GM18526 (cell line): Measurements from ENCODE around the gene ARL15.

Experiments used
- POLR2A ChIP-seq: IDR thresholded peaks from 3 replicates; pipeline ENCODE4 v1.6.1; 2011; ENCODE audit not compliant: insufficient read length; ENCODE audit errors: extremely low read depth

ARL15 gene

DNA sequence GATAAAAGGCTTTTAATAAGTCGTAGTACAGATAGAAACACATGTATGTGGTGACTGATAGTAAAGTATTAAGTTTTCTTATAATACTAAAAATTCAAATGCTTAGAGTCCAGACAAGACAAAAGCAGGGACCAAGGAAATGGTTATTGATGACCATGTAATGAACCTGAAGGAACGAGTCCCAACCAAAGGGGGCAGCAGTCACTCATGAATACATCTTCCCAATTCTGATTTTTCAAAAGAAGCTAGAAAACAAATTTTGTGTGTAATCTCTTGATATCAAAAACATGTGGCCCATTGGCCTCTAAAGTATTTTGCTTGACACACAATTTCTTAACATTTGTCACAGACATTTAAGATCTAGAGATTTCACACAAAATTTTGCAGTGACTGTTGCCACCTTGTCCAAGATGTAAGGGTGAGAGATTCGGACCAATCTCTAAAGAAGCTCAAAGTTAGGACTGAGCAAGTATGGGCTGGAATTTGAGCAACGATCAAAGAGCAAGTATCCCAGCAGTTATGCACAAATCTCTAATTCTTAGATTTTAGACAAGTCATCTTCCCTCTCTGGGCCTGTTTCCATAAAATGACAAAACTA, 66.8 kb downstream of the ARL15 start:
- no peak for TF ChIP-seq POLR2A

DNA sequence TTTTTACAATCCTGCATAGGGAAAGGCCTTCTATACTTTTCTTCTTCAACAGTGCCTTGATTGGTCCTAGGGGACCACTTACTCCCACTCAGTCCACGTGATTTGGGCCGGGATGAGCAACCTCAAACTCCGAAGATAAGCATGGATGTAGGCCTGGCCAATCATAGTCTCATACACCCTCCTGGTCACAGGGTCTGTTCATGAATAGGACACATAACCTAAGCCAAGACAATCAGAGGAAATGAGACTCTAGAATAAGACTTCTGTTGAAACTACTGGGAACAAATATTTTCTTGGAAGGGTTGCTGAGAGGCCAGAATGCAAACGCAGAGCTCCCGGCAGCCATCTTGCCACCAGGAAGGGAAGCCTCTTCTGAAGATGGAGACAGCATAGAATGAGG, 68.1 kb downstream of the ARL15 start:
- TF ChIP-seq POLR2A, result no peak

DNA sequence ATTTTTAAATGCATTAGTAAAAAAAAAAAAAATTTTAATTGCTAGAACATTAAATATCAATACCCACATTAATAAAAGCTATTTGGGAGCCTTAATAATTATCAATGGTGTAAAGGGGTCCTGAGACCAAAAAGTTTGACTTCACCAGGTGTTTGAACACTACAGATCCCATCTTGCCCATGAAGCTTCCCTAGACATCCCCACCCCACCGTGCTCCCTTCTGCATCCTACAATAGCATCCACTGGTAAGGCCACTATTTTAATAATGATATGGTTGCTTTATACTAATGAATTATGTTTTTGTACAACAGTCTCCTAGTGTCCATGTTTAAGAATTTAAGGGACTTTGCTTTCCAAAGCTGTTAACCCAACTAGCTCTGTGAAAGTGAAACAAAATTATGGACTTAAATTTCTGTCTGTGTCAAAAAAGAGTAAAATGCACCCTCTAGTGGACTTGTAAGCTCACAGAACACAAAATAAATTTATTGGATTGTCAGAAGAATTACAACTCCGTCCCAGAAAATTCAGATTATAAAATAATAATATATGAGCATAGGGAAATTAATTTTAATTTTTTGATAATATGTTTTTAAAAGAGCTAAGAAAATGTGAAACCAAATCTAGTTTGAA, 76.0 kb downstream of the ARL15 start:
- TF ChIP-seq POLR2A, result no peak

DNA sequence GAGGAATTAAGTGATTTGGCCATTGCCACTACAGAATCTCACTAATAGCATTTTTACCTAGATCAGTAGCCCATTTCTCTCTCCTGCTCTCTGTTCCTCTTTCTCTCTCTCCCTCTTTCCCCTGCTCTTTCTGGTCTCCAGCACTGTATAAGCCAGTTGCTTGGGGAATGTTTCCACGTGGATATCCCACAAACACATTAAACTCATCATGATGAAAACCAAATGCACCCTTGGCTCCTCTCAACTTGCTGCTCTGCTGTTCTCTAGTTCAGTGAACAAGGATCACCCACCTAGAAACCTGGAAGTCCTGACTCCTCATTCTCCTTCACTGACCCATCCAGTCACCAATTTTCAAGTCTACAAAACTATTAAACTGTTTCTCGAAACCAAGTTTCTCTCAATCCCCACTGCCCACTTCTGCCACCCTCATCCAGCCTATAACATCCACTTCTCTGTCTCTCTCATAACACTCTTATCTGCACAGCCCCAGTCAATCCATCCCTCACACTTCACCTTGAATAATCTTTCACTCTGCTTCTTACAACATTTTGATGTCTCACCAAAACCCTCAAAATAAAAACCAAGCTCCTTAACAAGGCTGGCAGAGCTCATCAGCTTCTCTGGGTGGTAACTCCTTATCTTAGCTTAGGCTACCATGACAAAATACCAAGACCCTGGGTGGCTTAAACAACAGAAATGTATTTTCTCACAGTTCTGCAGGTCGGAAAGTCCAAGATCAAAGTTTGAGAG, 79.3 kb downstream of the ARL15 start:
- no peak for TF ChIP-seq POLR2A

DNA sequence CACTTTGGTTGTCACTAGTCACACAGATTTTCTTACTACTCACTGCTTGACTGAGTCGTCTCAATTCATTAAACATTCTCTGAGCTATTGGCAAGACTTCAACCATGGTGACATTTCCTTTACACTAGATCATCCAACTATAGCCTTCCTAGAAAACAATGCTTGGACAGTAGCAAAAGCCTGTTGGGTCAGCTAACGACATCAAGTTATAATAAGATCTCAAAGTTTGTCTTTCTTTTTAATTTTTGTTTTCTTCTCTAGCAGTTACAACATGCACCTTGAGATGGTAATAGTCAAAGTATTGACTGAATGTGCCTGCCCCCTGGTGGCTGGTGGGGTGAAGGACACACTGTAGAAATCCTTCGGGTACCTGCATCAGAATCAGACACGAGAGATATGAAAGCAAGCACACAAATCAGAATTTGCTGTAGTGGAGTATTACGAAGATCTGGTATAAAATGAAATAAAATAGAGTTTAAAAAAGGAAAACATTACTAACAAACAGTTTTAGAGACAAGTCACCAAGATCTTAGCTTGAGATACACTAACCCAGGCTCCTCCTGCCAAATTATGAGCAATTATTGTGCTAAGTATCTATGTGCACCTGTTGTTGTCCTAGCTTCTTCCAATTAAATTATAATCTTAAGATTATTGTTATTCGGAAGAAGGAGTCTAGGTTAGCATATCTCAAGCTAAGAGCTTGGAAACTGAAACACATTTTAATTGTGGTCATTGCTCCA, 81.2 kb downstream of the ARL15 start:
- TF ChIP-seq POLR2A, result no peak

- TF ChIP-seq POLR2A, result no peak
Observed at GRCh38 chr5:54227759-54228158, 82.6 kb downstream of the ARL15 start.

- TF ChIP-seq POLR2A, result no peak
Observed at GRCh38 chr5:54227109-54227508, 83.3 kb downstream of the ARL15 start.

GRCh38 chr5:54226215-54226614, 84.2 kb downstream of the ARL15 start:
- no peak for TF ChIP-seq POLR2A

DNA sequence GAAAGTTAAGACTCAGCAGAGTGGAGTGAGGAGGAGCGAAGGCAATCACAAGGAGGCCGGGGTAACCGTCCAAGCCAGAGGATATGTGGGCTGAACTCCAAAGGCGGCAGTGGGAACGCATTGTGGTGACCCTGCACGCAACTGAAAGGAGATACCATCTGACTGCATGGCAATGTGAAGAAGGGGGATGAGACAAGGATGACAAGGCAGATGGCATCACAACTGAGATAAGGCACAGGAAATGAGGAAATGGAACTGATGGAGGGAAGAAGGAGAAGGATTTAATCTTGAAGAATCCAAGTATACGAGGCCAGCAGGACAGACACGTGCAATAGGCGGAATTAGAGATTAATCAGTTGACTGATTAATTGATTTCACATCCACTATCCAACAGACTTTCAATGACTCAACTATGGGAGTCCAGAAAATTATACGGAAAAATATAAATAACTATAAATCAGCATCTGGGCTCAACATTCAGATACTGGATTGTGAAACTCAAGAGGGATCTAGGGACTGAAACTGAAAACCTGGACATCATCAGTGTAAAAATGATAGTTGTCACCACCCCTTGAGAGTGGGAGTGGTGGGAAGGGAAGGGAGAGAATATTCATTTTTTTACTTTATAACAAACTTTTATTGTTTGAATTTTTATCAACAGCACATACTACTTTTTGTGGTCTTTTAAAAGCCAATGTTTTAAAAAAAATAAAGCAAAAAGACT, 86.1 kb downstream of the ARL15 start:
- no peak for TF ChIP-seq POLR2A

- TF ChIP-seq POLR2A, result no peak
Observed at GRCh38 chr5:54222336-54222735, 88.0 kb downstream of the ARL15 start.

- TF ChIP-seq POLR2A, result no peak
Observed at GRCh38 chr5:54221135-54221534, 89.2 kb downstream of the ARL15 start.

DNA sequence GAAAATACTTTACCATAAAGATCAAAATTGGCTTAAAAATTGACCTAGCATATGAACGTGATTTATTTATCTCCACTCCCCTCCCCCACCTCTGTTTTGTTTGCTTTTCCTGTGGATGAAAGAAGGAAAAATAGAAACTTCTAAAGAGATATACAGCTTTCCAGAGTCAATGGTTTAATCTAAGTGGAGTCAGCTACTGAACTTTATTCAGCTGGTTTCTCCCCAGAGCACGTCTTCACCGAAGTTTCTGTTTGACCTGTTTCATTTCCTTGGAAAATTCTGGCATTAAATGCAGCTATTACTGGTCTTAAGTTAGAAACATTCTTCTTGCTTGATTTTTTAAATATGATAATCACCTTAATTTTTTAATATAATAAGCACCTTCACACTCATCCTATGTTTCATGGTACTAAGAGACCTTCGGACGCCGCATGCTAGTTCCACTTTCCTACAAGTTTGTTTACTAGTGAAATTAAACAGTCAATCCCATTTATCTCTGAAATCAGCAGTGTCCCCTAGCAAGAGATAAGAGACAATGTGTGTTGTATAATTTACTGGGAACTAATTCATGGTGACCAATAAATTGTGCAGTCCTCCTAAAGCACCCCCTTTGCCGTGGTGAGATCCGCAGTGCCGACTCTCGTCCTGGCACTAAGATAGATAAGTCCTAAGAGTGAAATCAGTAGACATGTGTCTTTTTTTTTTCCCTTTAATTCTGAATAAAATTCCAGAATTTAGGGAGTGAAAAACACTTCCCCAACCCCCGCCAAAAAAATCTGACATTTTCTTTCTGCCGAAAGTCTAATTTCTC, 89.9 kb downstream of the ARL15 start:
- no peak for TF ChIP-seq POLR2A

- no peak for TF ChIP-seq POLR2A
Observed at GRCh38 chr5:54217826-54218503, 92.4 kb downstream of the ARL15 start.

DNA sequence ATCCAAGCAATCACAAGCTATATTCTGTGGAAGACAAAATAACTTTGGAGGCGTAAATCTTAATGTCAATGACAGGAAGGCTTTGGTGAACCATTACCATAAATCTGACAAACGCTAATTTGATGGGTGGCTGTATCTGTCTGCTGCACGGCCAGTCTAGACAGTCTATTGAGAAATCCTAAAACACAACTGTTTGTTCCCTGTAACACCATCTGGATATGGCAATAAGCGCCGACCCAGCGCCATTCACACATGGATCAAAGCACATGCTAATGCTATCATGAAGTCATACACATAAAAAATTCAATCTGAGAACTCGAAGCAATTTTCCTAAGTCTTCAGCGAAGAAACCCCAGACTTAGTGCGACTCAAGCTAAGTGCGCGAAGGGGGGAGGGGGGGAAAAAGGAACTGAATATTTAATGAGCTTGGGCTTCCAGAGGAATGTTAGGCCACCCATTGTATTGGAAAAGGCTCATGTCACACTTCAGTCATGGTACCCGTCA, 95.1 kb downstream of the ARL15 start:
- no peak for TF ChIP-seq POLR2A
